ENCODE measurements around the gene MYRIP.
"Not testable (repeated sequence)": the region's sequence is repeated elsewhere in the genome, so short reads cannot be mapped to it uniquely, and the experiment has no call there.

Gene MYRIP

DNA sequence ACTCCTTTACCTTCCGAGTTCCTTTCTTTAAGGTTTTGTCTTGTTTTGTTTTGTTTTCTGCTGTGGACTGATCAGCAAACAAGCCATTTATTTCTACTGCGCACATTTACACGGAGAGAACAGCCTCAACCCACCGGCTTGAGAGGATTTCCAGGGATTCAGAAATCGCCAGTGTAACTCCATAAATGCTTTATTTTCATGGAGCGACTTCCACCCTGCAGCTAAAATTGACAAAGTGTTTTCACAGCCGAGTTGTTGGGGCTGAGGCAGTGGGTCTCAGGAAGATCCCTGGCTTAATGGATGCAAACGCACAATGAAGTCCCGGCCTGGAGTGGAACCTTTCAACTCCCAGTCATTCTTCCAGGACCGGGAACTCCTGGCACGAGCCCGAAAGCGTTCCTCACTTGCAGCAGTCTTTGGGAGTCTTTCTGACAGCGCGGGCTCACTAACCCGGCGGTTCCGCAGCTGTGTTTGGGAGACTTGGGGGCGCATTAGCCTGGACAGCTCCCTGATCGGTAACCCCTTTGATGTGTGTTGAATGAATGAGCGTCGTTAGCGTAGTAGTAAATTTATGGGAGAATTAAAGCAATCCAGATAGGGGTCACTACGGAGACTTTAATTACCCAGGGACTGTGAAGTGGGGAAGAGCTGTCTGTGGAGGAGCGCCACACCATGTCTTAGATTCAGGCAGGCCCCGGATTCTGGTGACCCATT, 785 bp upstream of the MYRIP start:
- no peak for DNase-seq

DNA sequence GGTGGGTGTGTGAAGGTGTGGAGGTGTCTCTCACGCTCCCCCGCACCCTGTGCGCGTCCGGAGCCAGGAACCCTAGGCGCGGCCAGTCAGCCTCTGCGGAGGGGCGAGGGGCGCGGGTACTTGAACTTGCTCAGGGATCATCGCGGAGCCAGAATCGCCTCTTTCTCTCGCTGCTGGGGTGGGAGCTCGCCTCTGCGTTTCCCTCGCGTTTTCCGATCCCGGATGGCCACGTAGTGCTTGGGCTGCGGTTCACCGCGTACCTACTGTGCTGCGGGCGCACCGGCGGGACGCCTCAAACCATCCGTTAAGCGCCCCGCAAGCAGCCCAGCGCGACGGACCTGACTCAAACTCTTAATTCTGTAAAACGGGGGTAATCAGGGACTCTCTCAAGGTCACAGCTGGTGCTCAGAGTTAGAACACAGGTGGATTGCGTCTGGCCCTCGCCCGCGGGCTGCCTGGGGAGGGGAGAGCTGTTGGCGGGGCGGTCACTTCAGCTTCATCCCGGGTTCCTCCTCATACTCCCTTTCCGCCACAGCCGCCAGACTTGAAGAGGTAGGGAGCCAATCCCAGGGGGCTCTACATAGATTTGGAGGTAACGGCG, 686 bp downstream of the MYRIP start:
- no peak for DNase-seq

DNA sequence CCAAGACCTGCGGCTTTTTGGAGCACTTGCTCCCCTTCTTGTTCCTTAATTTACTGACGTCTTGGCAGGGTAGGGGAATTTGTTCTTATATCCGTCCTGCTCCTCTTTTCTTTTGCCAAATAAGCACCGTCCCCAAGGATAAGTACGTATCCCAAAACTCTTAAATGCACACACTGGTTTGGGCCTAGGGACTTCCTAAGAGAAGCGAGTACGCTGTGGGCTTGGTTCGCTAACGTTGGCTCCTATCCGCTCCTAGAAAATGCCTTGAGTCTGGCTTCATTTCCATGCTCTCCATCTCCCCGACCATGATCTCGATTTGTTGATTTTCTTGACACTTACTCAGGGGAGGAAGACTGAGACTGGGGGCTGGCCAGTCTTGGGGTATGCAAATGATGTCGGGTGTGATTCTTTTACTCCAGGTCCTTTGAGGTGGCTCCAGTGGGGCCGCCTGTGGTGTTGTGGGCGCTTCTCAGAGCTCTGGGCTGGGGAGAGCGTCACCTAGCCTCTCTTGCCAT, 1.3 kb downstream of the MYRIP start:
- no peak for DNase-seq

DNA sequence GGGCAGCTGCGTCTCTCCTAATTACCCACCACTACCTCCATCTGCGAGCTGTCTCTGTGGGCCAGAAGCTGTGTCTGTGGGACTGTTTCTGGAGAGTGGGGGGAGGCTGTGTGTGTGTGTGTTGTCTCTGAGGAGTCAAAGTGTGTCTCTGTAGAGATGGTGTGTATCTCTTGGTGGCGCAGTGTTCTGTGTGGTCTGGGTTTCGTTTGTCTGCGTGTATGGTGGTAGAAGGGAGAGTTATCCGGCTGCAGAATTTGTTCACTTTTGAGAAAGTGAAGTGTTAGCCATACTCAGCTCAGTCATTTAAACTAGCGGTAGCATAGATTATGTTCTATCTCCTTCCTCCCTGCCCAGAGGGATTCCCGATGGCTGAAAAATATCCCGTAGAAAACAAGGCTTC, 2.2 kb downstream of the MYRIP start:
- DNase-seq = no peak

DNA sequence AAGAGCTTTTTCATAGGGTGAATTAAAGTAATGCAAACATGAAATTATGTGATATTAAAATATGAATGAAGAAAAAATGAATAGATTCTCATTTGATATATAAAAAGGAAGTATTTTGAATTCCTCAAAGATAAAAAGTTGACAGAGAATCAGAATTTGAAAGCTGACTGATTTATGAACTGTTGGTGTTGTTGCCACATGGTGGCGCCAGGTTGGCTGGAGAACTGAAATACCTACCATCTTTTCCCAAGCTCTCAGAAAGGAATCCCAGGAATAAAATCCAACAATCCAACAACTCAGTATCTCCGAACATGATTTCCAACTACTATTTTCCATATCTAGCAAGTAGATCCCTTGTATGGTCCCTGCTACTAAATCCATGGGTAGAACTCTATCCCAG, 3.1 kb downstream of the MYRIP start:
- DNase-seq = no peak

DNA sequence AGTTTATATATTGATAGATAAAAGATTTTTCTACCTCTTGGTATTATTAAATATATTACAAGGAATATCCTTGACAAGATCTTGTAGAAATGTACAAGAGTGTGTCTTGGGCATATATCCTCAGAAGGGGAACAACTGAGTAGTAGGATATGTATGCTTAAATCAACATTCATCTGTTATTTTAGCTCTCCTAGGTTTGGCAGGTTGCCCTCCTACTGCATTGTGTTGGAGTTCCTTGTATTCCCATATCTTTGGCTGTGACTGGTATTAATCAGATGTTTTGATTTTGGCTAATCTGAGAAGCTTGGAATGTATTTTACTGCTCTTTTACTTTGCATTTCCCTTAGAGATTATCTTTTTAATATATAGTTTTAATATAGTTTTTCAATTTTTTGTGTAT, 4.6 kb downstream of the MYRIP start:
- DNase-seq = no peak

DNA sequence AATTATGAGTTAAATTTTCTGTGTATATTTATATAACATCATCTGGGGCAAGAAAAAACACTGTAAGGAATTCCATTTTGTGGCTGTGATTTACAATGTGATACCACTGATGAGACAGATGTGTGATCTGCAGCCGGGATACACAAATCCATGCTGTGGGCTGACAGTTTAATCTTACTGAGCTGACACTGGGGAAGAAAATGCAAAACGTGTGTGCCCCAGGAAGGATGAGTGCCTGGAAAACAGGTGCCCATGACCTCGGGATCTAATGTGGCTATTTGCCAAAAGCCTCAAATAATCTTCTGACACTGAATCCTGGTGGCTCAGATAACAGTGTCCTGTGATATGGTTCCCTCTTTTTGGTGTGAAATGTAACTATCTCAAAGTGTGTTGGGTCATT, 10.5 kb downstream of the MYRIP start:
- no peak for DNase-seq

DNA sequence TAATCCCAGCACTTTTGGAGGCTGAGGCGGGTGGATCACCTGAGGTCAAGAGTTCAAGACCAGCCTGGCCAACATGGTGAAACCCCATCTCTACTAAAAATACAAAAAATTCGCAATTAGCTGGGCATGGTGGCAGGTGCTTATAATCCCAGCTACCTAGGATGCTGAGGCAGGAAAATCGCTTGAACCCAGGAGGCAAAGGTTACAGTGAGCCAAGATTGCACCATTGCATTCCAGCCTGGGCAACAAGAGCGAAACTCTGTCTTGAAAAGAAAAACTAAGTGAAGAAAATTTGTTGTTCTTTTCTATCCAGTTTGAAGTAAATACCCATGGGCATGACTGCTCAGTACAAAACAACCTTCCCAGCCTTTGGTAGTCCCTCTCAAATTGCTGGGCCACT, 24.4 kb downstream of the MYRIP start:
- not testable (repeated sequence) for DNase-seq

DNA sequence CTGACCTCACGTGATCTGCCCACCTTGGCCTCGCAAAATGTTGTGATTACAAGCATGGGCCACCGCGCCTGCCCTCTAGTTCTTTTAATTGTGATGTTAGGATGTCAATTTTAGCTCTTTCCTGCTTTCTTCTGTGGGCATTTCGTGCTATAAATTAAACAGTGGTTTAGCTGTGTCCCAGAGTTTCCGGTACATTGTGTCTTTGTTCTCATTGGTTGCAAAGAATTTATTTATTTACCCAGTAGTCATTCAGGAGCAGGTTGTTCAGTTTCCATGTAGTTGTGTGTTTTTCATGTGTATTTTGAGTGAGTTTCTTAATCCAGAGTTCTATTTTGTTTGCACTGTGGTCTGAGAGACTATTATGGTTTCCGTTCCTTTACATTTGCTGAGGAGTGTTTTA, 30.1 kb downstream of the MYRIP start:
- DNase-seq = no peak

DNA sequence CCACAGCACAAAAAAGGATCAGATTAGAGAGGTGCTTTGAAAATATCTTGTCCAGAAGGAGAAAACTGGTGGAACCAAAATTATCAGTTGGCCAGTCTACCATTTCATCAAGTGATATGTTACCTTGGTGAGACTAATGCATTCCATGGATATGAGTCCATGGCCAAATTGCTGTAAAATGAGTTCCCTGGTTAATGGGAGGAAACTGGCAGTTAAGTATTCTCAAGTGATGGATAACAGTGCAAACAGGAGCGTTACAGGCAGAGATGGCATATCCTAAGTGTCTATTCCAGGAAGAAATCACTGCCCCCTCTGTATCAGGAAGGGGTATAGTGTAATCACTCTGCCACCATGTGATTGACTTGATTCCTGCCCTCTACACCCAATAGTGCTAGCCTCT, 34.0 kb downstream of the MYRIP start:
- DNase-seq = no peak

DNA sequence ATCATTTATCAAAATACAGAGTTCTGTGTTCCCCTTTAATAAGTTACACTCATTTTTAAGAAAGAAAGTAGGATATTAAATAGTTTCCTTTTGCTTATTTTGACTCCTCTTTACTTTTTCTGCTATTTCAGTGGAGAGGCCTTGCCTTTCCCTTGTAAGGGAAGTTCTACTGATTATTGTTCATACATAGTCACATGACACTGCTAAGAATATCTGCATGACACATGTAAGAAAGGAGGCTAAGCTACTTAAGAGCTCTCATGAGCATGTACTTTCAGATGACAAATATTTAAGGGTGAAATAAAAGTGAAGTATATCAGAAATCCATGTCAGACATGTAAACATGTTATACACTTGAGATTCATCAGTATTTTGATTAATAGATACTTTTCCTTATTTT, 39.0 kb downstream of the MYRIP start:
- no peak for DNase-seq

DNA sequence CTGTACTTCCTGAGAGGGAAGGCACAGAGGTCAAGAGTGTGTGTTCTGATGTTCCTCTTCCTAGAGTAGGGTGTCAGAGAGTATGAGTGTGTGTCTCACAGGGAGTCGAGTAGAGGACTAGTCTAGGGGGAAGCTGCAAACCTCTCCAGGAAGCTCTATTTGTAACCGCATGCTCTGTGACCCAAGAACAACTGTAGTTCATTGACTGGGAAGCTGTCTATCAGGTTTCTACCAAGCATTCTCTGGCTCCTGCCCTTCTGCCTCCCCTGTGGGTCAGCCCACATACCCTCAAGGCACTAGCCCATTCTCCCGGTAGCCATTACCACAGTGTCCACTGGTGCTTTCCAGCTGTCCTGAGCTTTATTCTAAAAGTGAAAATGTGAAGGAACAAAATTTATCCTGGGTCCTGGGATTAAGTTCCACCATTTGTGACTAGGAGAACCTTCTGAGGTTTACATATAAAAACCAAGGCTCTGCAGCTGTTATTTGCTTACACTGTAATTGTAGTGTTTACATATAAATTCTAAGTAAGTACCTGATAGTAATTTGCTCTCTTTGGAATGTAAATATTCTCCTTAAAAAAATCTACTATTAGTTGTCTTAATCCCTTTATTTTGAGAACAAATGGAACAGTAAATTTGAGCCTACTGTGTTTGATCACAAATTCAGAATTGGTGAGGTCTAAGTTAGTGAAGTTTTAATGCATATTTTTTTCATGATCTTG, 40.7 kb downstream of the MYRIP start:
- DNase-seq = no peak

DNA sequence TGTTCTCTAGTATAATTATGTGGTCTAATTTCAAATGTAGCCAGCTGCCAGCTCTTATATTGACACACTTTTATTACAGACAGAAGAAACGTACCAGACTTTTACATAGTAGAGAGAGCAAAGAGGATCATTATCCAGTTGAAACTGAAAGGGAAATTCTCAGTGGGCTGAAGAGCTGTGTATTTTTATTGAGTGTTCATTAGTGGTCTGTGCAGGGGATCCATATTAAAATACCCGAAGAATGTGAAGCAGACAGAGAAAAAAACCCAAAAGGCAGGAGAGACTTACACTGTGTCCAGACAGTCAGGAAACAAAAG, 41.3 kb downstream of the MYRIP start:
- DNase-seq = no peak

DNA sequence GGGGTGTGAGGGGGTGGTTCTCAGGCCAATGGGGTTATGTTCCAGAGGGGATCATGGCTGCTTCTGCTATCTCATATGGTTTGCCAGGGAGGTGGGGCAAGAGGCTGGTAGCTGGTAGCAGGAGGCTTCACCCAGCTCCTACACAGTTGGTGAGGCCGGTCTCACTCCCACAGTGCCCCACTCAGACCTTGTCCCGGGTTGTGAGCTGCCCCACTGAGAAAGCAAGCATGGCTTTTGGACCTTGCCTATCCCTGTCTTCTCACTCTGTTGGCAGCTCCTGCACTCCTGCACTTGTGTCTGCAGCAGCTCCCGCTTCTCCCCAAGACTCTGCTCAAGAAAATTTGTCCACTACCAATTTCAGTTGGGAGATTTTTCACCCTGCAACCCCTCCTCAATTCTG, 46.1 kb downstream of the MYRIP start:
- no peak for DNase-seq

DNA sequence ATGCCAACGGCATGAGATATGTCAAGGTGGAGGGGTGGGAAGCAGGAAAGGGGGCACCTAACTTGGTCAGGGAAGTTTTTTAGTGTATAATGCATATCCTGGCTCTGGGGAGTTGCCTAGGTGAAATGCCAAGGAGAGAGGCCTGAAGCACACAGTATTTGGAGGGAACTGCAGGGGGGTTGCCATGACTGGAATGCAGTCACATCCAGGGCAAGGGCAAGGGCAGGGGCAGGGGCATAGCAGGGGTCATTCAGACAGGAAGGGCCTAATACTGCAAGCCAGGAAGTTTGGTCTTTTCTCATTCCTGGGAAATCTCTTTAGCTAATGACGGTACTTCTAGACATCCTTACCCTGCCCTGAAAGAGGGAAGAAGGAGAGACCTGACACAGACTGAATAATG, 60.5 kb downstream of the MYRIP start:
- no peak for DNase-seq

DNA sequence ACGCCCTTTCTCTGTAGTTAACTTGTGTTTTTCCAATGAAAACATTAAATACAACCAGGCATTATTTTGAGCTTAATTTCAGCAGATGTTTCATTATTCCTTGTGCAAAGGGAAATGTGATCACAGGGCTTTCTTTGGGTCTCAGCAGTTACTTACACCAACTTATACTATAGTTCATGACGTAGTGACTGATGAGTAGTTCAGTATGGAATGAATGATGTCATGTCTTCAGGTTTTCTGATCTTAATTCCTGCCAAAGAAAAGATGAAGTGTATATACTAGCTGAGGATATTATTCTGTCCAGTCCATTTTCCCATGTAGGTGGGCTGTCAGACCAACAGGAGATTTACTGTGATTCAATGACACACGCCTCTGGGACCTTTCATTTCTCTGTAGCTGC, 61.3 kb downstream of the MYRIP start:
- no peak for DNase-seq

DNA sequence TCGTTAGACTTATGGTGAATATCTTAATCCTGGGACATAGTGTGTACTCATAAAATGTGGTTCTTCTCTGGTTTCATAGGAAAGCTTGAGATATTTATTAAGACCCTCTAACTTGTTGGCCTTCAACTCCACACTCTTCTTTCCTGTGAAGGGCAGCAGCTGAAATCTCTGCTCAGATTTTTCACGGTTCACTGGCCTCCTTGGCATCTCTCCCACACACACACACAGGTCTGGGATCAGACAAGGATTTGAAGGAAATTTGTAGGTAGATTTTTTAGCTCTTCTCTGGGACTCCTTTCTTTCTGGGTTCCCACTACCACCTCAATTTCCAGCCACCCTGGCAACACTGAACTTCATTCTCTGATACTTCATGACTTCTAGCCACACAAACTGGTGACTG, 70.2 kb downstream of the MYRIP start:
- DNase-seq = no peak

DNA sequence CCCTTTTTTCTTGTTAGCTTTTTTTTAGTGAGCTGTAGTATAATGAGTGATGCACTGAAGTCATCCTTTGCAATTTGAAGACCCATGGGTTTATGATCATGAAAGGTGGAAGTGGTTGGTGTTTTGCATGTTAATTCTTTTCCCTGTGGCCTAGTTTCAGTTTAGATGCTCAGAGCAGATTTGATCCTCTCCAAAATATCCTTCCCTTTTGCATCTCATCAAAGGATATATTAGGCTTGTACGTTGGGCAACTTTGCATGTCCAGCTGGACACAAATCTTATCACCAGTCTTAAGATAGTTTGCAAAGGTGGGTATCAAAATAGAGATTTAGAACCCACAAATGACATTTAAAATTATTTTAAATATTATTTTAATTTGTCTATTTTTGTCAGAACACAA, 72.7 kb downstream of the MYRIP start:
- DNase-seq = no peak

DNA sequence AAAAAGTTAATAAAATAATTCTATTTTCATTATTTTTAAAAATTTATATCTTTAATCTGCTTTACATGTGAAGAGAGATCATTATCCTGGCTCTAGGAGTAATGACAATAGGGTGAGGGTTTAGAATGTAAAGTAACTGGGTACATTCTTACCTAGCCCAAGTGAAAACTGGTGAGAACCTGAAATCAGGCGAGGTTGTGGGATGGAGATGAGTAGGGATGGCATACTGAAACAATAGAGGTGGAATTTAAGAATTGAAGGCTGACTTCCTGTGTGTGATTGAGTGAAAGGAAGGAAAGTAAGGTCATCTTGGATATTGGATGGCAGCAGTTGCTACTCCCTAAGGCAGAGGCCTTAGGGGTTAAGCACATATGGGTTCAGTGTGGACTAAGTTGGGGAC, 82.7 kb downstream of the MYRIP start:
- no peak for DNase-seq

DNA sequence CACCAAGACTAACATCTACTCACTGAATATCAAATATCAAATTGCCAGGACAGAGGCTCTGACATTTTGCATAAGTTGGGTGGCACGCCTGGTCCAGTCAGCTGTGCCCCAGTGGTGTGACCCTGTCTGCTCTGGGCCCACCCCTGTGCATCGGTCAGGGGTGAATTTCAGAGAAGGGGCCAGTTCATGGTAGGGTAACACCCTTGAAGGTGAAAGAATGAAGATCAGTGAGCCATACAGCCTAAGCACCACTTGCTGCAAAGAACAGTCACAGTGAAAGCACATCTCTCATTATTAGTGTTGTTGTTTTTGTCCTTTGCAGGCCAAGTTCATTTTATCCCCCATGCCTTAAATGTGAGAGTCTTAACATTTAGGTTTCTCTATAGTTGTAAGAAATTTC, 86.8 kb downstream of the MYRIP start:
- DNase-seq = no peak

DNA sequence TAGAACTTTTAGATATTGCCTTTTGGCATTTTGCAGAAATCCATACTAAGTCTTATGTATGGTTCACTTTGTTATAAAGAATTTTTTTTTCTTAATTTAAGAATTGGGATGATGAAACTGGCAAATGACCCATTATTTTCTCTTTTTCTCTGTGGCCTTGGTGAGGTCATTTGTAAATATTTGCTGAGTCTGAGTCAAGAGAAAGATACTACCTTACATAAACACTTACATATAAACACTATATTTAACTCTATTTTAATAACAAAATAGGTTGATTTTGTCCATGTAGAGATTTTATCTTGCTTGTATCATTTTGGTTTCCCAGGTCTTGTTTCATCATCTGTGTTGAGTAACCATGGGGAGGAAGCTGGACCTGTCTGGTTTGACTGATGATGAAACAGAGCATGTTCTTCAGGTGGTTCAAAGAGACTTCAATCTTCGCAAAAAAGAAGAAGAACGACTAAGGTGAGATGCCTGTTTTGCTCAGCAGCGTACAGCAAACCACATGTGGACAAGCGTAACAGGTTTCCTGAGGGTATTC, 91.1 kb downstream of the MYRIP start:
- DNase-seq = no peak

DNA sequence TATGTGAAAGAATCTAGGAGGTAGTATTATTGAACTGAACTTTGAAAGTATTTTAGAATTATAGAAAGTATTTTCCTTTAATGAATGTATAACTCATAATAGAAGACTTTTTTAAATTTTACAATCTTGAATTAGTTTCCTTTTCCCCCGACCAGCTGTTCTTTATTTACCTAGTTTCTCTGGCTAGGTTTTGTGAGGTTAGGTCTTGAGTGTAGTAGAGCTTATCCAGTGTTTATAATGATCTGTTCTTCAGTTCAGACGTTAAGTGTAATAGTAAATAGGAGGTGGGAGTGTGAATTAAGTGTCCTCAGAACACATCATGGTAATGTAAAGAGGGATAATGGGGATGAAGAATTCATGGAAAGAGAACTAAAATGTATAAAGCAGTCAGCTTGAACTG, 93.8 kb downstream of the MYRIP start:
- DNase-seq = no peak

DNA sequence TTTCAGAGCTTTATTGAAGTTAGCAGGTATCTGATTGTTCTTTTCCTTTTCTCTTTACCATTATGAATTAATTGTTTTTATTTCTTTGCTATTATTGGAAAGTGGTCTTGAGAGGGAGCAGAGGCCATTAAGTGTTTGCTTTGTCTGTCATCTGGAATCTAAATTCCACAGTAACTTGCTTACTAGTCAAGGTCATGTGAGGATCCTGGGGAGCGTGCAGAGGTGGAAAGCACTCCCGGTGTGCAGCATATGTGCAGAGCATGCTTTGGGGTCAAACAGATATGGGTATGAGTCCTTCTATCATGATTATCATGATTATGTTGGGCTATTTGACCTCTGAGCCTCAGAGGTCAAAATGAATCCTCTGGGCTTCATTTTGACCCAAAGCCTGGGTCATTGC, 96.4 kb downstream of the MYRIP start:
- no peak for DNase-seq

DNA sequence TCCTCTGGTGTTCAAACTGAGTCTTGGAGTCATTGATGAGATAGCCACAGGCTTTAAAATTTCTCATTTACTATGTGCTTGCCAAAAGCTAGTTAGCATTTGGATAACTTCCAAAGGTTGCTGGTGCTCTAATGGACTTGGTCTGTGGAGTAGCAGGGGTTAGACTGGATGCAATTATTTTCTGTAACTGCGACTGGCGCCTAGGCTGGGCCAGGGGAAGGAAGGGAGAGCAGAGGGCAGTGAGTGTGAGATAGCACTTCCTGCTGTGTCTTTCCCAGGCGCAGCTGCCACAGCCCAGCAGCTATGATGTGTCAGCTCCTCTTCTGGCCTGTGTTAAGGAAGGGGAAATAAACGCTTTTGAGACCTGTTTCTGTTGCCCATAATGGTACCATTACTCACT, 98.6 kb downstream of the MYRIP start:
- no peak for DNase-seq

Data from T1000 (cell line).